Amniotic epithelial cell (primary cell): Measurements from ENCODE around the gene DPY30.
"Not testable (repeated sequence)": the region's sequence is repeated elsewhere in the genome, so short reads cannot be mapped to it uniquely, and the experiment has no call there.

Experiments used
- DNase-seq: peaks from one replicate; pipeline ENCODE4 v3.0.0-alpha.2; 2010; ENCODE audit warnings: low read depth

The DPY30 gene

DNA sequence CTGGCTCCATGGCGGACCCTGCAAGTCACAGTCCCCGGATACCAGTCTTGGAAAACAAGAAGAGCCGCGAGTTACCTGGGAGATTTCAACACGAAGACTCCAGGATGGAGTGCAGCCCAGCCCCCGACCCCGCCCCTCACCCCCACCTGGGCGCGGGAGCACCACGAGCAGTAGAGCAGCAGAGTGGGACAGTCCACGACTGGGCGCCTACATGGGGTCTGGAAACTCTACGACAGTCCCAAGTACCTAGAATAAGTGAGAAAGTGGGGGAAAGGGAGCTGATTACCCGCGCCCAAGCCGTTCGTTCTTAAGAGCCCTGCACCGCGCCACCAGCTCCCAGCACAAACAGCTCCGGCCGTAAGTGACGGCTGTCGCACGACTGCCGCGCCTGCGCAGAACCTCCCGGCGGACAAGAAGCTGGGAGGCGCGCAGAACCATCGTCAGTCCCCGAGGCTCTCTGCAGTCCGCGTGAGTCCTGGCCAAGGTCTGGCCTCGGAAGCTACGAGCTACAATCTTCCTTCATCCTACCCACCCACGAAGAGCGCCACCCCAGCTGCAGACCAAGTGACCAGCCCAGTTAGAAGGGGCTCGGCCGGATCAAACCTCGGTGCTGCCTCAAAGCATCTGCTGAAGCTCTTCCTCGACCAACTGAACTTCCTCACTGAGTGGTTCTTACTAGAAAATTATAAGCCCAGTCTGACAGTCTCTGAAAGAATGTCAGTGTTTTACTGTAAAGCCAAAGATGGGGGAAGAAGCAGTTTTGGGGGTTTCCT, at the start of gene DPY30:
Gene DPY30 (minus strand): TSS at position 359 of the 773 bp plus-strand sequence. CDS start 349 bp downstream, at position 10.
- peak; percentile 86 for DNase-seq

DNA sequence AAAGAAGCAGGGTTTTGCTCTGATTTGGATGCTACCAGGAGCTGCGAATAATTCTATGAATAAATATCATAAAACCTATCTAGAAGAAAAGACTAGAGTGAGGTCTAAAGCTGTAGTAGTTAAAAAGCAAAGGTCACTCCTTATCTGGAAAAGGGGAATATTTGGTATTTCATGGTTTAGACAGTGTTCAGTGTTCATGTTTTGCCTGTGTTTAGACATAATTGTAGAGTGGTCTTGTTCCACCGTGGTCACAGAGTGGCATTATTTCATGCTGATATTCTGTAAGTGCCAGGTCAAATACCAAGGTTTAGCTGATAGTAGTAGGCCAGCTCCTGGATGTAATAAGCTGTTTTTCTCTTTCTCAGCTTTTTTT, 34.5 kb upstream of the DPY30 start:
- DNase-seq, result no peak

GRCh38 chr2:32067549-32067948, 27.9 kb upstream of the DPY30 start:
- DNase-seq, result peak; percentile 33

- DNase-seq, result no peak
These were observed 25.1 kb upstream of the DPY30 start for GRCh38 chr2:32064713-32065112.

DNA sequence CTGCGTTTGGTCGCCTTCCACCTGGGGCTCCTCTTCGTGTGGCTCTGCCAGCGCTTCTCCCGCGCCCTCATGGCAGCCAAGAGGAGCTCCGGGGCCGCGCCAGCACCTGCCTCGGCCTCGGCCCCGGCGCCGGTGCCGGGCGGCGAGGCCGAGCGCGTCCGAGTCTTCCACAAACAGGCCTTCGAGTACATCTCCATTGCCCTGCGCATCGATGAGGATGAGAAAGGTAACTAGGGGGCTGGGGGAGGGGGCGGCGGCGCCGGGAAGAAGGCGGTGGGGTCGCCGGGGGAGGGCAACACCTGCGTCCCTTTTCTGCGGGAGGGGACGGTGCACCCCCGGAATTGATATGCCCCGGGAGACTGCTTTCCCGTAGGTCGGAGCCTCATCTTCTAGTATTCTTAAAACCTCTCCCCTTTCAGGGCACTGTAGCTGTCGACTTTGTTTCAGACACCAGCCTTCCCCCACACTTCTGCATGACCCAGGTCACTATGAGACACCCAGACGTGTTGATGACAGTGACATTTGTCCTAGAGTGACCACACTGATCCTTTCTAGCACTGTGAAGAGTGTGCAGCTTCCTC, 24.5 kb upstream of the DPY30 start:
- DNase-seq, result no peak

DNA sequence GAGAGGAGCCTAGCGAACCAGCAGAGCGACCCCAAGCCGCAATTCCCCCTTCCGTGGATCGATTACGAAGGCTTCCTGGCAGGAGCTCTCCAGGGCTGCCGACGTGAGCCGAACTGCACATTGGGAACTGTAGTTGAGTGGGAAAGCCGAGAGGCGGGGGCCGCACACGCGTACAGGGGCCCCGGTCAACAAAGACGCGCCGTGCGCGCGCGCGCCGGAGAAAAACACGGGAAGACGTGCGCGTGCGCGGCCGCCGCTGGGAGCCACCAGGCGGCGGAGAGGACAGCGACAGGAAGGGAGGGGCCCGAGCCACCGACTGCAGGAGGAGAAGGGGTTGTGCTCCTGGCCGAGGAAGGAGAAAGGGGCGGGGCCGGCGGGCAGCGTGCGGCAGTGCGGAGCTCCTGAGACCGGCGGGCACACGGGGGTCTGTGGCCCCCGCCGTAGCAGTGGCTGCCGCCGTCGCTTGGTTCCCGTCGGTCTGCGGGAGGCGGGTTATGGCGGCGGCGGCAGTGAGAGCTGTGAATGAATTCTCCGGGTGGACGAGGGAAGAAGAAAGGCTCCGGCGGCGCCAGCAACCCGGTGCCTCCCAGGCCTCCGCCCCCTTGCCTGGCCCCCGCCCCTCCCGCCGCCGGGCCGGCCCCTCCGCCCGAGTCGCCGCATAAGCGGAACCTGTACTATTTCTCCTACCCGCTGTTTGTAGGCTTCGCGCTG, 23.9 kb upstream of the DPY30 start, which contains the start of gene SPAST:
Gene SPAST (plus strand): TSS at position 247 of the 711 bp plus-strand sequence. CDS start 276 bp downstream, at position 523.
- peak; percentile 91 for DNase-seq

DNA sequence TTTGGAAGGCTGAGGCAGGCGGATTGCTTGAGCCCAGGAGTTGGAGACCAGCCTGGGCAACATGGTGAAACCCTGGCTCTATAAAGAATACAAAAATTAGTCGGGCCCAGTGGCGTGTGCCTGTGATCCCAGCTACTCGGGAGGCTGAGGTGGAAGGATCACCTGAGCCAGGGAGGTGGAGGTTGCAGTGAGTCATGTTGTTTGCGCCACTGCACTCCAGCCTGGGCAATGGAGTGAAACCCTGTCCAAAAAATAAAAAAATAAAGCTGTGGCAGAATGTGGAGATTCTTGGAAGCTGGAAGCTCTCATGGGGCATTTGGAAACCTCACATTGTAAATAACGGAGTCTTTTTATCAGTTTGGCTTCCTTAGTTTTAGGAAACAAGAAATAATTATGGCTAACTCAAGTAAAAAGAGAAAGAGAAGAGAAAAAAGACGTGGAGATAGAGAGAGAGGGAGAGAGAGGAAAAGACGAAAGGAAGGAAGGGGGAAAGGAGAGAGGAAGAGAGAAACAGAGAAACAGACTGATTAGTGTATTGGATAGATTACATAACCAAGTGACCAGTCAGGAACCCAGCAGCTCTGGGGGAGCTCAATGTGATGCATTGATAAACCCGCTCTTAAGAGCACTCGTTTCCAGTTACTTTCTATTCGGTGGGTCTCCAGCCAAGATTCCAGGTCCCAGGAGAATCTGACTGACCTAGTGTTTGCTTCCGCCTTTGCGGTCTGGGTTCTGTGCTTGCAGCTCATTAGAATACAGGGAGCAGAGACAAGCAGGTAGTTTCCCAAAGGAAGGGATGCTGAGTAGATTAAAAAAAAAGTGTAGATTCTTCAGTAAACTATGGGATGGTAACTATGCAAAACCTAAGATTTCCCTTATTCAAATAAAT, 22.6 kb upstream of the DPY30 start:
- DNase-seq, result peak; percentile 23

- no peak for DNase-seq
These were observed 21.8 kb upstream of the DPY30 start for GRCh38 chr2:32061430-32061829.

- no peak for DNase-seq
These were observed 20.7 kb upstream of the DPY30 start for GRCh38 chr2:32060266-32060665.

DNA sequence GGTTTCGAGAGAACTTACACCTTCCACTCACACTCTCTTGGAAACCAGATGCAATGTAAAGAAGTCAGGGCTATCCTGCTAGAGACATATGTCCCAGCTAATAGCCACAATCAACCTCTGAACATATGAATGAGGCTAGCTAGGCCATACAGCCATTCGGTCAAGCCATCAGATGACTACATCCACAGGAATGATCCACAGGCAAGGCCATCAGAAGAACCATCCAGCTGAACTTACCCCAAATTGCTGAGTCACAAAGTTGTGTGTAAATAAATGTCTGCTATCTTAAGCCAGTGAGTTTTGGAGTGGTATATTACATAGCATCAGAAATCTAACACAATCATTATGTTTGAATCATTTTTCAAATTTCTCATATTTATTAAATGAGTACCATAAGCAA, 18.5 kb upstream of the DPY30 start:
- peak; percentile 20 for DNase-seq

DNA sequence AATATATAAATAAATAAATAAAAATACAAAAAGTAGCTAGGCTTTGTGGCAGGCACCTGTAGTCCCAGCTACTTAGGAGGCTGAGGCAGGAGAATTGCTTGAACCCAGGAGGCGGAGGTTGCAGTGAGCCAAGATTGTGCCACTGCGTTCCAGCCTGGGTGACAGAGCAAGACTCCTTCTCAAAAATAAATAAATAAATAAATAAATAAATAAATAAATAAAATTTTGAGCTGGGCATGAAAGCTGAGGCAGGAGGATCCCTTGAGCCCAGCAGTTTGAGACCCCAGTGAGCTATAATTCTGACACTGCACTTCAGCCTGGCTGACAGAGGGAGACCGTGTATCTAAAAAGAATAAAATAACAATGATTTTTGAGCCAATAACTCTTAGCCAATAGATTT, 15.0 kb upstream of the DPY30 start:
- DNase-seq, result not testable (repeated sequence)

- DNase-seq, result no peak
These were observed 12.3 kb upstream of the DPY30 start for GRCh38 chr2:32051836-32052439.

GRCh38 chr2:32043561-32043960, 4.0 kb upstream of the DPY30 start:
- DNase-seq, result no peak

DNA sequence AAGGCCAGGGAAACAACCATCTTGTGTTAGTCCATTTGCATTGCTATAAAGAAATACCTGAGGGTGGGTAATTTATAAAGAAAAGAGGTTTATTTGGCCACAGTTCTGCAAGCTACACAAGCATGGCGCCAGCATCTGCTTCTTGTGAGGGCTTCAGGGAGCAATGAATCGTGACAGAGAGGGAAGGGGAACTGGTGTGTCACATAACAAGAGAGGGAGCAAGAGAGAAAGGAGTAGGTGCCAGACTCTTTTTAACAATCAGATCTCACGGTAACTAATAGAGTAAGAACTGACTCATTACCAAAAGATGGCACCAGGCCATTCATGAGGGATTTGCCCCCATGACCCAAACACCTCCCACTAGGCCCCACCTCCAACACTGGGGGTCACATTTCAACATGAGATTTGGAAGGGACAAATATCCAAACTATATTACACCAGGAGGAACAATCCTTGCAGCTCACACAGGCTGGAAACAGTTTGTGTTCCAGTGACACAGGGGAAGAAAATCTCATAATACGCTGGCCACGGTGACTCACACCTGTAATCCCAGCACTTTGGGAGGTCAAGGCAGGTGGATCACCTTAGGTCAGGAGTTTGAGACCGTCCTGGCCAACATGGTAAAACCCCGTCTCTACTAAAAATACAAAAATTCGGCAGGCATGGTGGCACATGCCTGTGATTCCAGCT, 5.3 kb downstream of the DPY30 start:
- DNase-seq, result peak; percentile 3

- DNase-seq, result not testable (repeated sequence)
These were observed 20.7 kb downstream of the DPY30 start for GRCh38 chr2:32018789-32019482.

- DNase-seq, result no peak
These were observed 26.7 kb downstream of the DPY30 start for GRCh38 chr2:32012872-32013271.

DNA sequence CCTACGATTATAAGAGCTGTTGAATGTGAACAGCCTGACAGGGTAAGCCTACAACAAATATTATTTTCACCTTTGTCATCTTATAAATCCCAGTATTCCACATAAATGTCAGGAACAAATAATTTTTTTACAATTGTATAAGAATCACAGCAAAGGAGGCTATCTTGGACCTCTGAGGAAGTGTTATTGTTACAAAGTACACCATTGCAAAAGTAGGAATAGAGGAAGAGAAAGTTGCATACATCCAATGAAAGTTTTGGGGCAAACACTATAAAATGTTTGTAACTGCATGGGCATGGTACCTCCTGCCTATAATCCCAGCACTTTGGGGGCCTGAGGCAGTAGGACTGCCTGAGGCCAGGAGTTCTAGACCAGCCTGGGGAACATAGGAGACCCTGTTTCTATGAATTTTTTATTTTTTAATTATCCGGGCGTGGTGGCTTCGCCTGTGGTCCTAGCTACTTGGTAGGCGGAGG, 28.1 kb downstream of the DPY30 start:
- DNase-seq, result no peak

DNA sequence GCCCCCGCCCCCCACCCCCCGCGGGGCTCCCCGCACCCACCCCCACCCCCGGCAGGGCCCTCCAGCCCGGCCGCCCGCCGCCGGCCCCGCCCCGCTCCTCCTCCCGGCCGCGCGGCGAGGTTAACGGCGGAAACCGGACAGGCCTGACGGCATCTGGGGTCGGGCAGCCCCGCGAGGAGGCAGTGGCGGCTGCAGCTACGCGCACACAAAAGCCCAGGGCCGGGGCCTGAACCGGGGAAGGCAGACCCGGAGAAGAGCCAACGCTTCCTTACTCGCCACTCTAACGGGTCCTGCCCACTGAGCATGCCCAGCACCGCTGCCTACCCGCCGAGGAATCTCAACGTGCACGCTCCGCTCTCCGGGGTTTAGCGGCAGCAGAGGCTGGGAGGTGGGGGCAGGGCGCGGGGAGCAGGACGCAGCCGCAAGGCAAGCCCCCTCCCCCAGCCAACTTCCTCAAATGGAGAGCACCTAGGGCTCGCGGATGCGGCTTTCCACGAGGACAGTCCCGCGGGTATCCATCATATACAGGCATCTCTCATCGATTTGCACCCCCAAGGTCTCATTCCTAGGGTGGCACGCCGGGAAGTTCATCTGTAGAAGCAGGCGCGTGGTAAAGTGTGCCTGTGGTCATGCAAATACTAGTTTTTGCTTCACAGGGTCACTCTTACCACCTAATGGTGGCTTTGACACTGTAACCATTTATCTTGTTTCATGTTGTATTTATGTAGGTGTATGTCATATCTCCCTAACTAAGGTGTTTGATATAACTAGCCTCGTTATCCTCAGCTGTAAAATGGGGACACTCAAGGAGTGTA, 28.7 kb downstream of the DPY30 start, which contains the start of gene MEMO1:
Gene MEMO1 (minus strand): TSS at position 339 of the 815 bp plus-strand sequence. CDS start 761 bp downstream, outside the sequence.
- peak; percentile 91 for DNase-seq

DNA sequence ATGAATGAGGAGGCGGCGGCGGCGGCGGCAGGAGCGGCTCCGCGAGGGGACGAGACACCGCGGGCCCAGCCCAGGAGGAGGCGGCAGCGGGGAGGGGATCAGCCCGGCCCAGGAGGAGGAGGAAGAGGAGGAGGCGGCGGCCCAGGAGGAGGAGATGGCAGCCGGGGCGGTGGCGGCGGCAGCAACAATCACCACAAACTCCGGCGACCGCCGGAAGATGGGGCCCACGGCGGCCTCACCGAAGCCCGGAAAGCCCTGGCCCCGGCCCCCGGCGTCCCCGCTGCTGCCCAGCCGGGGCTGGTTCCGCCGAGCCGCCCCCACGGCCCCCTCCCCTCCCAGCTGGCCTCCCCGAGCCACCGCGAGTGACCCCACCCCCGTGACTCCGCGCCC, 29.3 kb downstream of the DPY30 start:
- DNase-seq, result peak; percentile 43
